Body of pancreas (tissue), 4 donors: Measurements from ENCODE around the gene TRPM3.

Experiments used
- CTCF ChIP-seq, 7 experiments: fragments of 450-650 bp in 4 of 7; fragments of 200-600 bp in 3 of 7; sonication (generic) in 3 of 7; IDR thresholded peaks; one replicate each; pipeline ENCODE4 v1.5.1; 2016 to 2019; ENCODE audit warnings: antibody characterized with exemption in 7 of 7
- POLR2A ChIP-seq, 3 donors: fragments of 450-650 bp; IDR thresholded peaks; one replicate each; pipeline ENCODE4 v1.6.1; 2016; ENCODE audit warnings: antibody characterized with exemption in 3 of 3, mild to moderate bottlenecking in 2 of 3

- TF ChIP-seq POLR2A (IDR thresholded peaks at IDR 0.05) (no peak), CTCF (IDR thresholded peaks at IDR 0.05) (no peak)
These were observed 42.0 kb downstream of the TRPM3 start for GRCh38 chr9:71079451-71079850.
